ENCODE results near the gene TP53.

The TP53 gene

DNA sequence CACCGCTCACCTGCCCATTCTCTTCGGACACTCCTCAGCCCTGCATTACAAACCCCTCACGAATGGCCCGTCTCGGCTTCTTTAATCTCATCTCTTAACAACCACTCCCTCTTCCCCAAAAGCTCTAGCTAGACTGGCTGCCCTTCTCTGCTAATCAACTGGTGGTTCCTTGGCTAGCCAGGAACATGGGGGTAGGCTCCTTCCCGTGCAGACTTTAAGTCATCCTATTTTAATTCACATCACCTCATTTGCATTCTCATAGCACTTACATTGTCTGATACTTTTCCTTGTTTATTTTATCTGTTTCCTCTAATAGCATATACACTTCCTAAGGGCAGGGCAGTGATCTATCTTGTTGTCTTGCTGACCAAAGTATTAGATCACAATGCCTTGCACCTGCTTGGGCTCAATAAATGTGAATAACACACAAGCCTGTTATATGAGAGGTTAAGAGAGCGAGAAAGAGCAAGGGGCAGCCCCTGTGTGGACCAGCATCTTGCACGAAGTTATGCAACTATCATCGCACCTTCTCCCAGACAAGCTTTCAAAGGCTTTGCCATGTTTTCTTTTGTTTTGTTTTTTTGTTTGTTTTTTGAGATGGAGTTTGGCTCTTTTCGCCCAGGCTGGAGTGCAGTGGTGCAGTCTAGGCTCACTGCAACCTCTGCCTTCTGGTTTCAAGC is 9.8 kb downstream of the TP53 start:
- no peak for TF ChIP-seq ZFX (IDR thresholded peaks at IDR 0.05; ENCODE audit: borderline replicate concordance)
- TF ChIP-seq, protein P1, sequence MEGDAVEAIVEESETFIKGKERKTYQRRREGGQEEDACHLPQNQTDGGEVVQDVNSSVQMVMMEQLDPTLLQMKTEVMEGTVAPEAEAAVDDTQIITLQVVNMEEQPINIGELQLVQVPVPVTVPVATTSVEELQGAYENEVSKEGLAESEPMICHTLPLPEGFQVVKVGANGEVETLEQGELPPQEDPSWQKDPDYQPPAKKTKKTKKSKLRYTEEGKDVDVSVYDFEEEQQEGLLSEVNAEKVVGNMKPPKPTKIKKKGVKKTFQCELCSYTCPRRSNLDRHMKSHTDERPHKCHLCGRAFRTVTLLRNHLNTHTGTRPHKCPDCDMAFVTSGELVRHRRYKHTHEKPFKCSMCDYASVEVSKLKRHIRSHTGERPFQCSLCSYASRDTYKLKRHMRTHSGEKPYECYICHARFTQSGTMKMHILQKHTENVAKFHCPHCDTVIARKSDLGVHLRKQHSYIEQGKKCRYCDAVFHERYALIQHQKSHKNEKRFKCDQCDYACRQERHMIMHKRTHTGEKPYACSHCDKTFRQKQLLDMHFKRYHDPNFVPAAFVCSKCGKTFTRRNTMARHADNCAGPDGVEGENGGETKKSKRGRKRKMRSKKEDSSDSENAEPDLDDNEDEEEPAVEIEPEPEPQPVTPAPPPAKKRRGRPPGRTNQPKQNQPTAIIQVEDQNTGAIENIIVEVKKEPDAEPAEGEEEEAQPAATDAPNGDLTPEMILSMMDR (IDR thresholded peaks at IDR 0.05): no peak
- H3K27ac ChIP-seq: 0 out of 2 replicates have a peak overlapping the region, but pooled peaks have one; percentile 7

DNA sequence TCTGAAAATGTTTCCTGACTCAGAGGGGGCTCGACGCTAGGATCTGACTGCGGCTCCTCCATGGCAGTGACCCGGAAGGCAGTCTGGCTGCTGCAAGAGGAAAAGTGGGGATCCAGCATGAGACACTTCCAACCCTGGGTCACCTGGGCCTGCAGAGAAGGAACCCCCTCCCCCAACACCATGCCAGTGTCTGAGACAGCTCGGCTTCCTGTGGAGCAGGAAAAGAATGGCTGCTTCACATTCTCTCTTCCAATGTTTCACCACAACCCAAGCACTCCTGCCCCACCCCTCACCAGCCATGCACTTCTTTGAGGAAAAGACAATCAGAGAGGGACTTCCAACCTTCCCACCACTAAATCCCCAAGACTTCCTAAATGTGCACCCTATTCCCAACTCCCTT is 10.8 kb downstream of the TP53 start:
- H3K27ac ChIP-seq: no peak overlapping the region
- TF ChIP-seq ZFX (IDR thresholded peaks at IDR 0.05; ENCODE audit: borderline replicate concordance): no peak
- TF ChIP-seq, protein P1 (IDR thresholded peaks at IDR 0.05): no peak

DNA sequence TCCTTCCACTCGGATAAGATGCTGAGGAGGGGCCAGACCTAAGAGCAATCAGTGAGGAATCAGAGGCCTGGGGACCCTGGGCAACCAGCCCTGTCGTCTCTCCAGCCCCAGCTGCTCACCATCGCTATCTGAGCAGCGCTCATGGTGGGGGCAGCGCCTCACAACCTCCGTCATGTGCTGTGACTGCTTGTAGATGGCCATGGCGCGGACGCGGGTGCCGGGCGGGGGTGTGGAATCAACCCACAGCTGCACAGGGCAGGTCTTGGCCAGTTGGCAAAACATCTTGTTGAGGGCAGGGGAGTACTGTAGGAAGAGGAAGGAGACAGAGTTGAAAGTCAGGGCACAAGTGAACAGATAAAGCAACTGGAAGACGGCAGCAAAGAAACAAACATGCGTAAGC is 12.4 kb downstream of the TP53 start:
- TF ChIP-seq ZFX (IDR thresholded peaks at IDR 0.05; ENCODE audit: borderline replicate concordance): no peak
- TF ChIP-seq, protein P1 (IDR thresholded peaks at IDR 0.05): no peak
- H3K27ac ChIP-seq: no peak overlapping the region

DNA sequence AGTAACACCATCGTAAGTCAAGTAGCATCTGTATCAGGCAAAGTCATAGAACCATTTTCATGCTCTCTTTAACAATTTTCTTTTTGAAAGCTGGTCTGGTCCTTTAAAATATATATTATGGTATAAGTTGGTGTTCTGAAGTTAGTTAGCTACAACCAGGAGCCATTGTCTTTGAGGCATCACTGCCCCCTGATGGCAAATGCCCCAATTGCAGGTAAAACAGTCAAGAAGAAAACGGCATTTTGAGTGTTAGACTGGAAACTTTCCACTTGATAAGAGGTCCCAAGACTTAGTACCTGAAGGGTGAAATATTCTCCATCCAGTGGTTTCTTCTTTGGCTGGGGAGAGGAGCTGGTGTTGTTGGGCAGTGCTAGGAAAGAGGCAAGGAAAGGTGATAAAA is 14.1 kb downstream of the TP53 start:
- no peak overlapping the region for H3K27ac ChIP-seq
- no peak for TF ChIP-seq ZFX (IDR thresholded peaks at IDR 0.05; ENCODE audit: borderline replicate concordance)
- TF ChIP-seq, protein P1 (IDR thresholded peaks at IDR 0.05): peak; percentile 65

DNA sequence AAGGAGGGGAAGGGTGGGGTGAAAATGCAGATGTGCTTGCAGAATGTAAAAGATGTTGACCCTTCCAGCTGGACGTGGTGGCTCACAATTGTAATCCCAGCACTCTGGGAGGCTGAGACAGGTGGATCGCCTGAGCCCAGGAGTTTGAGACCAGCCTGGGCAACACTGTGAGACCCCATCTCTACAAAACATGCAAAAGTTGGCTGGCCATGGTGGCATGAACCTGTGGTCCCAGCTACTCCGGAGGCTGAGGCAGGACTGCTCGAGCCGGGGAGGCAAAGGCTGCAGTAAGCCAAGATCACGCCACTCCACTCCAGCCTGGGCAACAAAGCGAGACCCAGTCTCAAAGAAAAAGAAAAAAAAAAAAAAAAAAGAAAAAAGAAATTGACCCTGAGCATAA is 18.8 kb downstream of the TP53 start:
- no peak overlapping the region for H3K27ac ChIP-seq
- TF ChIP-seq, protein P1 (IDR thresholded peaks at IDR 0.05): no peak
- TF ChIP-seq ZFX (IDR thresholded peaks at IDR 0.05; ENCODE audit: borderline replicate concordance): no peak

DNA sequence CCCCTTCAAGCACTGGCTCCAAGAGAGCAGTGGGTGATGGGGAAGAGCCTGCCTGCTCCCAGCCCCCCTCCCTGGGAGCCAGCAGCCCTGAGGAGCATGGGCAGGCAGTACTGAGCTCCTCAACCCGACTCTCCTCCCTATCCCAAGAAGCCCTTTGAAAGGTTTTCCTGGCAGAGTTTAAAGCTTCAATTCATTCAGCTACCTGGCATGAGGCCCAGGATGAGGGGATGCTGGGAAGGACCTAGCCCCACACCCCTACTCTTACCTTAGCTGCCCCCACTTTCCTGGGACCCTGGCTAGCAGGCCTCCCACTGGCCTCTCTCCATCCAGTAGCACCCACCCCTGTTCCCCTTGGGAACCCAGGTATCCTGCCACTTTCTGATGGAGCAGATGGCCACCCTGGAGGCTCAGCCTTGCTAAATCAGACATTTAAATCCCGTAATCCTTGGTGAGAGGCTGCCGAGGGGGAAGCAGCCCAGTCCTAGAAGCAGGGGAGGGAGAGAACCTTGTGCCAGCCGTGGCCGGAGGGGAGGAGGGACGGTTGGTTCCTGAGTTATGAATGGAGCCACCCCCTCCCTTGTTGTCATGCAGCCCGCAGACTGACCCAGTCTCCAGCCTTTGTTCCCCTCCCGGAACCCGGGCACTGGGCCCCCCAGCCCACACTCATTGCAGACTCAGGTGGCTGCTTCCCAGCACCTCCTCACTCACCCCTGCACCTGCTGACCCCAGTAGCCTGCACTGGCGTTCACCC is 19.5 kb downstream of the TP53 start:
- no peak overlapping the region for H3K27ac ChIP-seq
- TF ChIP-seq ZFX (IDR thresholded peaks at IDR 0.05; ENCODE audit: borderline replicate concordance): no peak

DNA sequence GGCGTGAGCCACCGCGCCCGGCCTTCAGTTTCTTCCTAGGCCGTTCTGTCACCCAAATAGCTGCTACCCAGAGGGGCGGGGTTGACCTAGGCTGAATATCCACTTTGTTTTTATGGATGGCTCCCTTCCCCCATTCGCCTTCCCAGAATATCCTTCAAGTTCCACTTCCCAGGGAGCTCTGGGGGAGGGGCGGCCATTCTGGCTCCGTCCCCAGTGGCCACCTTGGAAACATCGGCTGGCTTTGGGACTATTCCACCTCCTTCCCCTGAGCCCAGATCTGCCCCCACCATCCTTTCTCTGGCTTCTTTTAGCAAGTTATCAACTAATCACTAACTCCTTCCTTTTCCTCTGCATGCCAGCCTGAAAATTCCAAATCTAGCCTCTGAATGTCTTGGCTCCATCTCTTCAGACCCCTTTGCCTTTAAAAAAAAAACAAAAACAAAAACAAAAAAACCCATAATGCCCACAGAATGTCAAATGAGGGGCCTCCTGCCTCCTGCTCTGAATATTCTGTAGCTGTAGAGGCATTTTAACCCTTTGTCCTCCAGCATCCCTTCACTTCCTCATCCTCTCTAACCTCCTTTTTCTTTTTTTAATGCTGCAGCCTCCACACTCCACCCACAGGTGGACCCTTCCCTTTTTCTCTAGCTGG is 30.2 kb downstream of the TP53 start:
- no peak for TF ChIP-seq ZFX (IDR thresholded peaks at IDR 0.05; ENCODE audit: borderline replicate concordance)
- TF ChIP-seq, protein P1 (IDR thresholded peaks at IDR 0.05): no peak
- no peak overlapping the region for H3K27ac ChIP-seq

Data from 22Rv1 (cell line).